ENCODE data around the gene ACTN2.

DNA sequence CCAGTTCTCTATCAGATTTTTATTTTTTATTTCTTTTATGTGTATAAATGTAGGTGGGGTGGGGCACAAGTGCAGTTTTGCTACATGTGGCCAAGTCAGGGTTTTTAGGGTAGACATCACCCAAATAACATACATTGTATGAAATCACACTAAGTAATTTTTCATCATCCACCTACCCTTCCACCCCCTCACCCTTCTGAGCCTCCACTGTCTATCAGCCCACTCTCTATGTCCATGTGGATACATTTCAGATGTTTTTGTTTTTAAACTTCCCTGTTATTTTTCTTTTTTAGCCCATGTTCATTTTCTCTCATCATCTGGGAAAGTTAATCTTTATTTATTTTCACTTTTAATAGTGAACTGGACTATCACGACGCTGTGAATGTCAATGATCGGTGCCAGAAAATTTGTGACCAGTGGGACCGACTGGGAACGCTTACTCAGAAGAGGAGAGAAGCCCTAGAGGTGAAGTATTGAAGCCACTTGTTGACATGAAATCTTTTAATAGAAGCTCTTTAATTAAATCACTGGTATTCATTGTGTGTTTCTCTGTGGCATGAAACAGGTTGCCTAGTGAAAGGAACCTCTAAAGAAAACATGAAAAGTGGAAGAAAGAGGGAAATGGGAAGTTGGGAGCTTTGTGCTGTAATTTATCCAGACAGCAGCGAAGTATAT is 61.1 kb downstream of the ACTN2 start:
- TF ChIP-seq CTCF (IDR thresholded peaks at IDR 0.05; ENCODE audit: low read depth, low read length) (no peak), EZH2phosphoT487 (IDR thresholded peaks at IDR 0.05; ENCODE audit: low read depth) (no peak)
